ENCODE measurements around the gene NRP1. TPM values are rescaled to one million over a fixed set of nuclear protein-coding genes. Genes with fewer than 3 reads are reported as not detected.

Gene NRP1
- total and polyA plus RNA-seq, 2 donors: 15.4 to 15.8 TPM

DNA sequence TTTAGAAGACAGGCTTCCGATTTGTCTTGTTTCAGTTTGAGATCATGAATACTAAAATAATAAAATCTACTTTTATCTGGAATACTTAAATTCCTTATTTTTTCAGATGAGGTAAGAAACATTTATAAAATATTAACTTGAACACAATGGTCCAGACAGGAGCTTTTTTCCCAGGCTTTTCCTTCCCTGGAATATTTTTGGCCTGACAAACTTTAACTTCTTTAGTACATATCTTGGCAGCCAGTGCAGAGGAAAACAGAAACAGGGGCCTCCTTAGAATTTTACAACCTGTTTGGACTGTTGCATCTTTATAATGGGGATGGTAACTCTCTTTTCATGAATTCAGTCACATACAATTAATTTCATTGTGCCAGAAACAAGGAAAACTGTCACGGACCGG, 41.4 kb downstream of the NRP1 start:
- Histone ChIP-seq H3K9me3 (ENCODE audit: control insufficient read depth in 2 of 2, insufficient read depth in 1 of 2, low read length in 1 of 2) (no peaks in the 10 kb centered on the region), H3K36me3 (ENCODE audit: control insufficient read depth in 2 of 2, insufficient read depth in 2 of 2, low read length in 1 of 2) (no peaks in the 10 kb centered on the region), H3K4me1 (ENCODE audit: control insufficient read depth in 2 of 2, insufficient read depth in 2 of 2, low read length in 2 of 2) (peaks cover 0 to under 1% of the 10 kb centered on the region in 2 donors), H3K27me3 (ENCODE audit: control insufficient read depth in 2 of 2, insufficient read depth in 1 of 2, low read length in 1 of 2) (no peaks in the 10 kb centered on the region), H3K4me3 (ENCODE audit: low read length in 2 of 2) (no peak overlapping the region), H3K27ac (ENCODE audit: low read depth in 1 of 2, low read length in 1 of 2) (no peak overlapping the region)
- WGBS: 96% methylated on average over 3 of the region's 3 CpGs
- DNase-seq (ENCODE audit: low read depth in 6 of 9, low spot score in 9 of 9): no peak

DNA sequence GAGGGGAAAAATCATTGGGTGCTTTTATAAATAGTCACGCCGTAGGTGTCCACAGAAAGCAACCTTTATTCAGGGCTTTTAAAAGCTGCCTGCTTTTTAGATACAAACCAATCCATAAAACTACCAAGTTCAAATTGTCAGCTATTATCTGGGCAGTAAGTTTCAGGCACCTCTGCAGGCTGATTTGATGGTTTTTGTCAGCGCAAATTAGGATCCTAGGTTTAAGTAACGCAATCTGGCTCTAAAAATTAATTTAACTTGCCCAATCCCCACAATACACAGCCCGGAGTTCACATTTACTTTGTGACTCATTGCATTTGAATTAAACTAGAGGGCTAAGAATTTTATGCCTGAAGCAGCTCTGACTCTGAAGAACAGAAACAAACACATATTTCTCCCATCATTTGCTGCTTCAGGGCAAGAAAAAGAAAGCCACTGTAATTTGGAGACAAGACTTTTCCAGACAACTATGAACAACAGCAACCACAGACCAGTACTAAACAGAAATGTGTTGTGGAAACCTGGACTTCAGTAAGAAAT, 43.3 kb downstream of the NRP1 start:
- Histone ChIP-seq H3K27ac (ENCODE audit: low read depth in 1 of 2, low read length in 1 of 2) (no peak overlapping the region), H3K4me3 (ENCODE audit: low read length in 2 of 2) (no peak overlapping the region), H3K36me3 (ENCODE audit: control insufficient read depth in 2 of 2, insufficient read depth in 2 of 2, low read length in 1 of 2) (no peaks in the 10 kb centered on the region), H3K4me1 (ENCODE audit: control insufficient read depth in 2 of 2, insufficient read depth in 2 of 2, low read length in 2 of 2) (no peaks in the 10 kb centered on the region), H3K9me3 (ENCODE audit: control insufficient read depth in 2 of 2, insufficient read depth in 1 of 2, low read length in 1 of 2) (no peaks in the 10 kb centered on the region), H3K27me3 (ENCODE audit: control insufficient read depth in 2 of 2, insufficient read depth in 1 of 2, low read length in 1 of 2) (peaks cover 0 to 2% of the 10 kb centered on the region in 2 donors)
- no peak for DNase-seq (ENCODE audit: low read depth in 6 of 9, low spot score in 9 of 9)
- 97% methylated on average over 5 of the region's 5 CpGs for WGBS

DNA sequence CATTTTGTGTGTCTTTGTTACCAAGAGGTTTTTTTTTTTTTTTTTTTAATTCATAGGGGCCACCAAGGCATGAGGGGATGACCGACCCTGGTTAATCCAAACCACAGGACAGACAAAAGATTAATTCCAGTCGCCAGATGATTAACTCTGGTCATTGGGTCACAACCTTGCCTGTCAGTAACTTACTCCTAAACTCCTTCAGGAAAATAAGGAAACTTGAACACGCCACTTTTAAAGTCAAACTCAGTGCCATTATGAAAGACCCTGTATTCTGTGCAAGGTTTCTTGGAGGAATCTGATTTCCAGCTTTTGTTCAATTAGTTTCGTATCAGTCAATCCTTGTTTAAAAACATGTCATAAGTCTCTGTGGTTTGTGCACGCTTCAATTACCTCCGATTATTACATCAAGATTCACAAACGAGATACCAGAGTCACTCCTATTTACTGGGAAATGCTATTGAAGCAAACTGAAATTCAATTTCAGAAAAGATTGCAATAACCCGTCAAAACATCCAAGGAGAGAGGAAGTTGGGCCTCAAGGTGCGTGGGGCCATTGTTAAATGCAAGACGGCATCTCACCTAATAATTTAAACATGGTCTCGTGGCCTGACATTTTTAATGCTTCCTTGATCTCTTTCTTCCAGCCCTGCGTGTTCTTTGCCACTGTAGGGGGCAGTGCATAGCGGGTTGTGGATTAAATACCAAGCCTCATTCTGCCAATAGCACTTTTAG, 44.0 kb downstream of the NRP1 start:
- WGBS: 71% methylated on average over 13 of the region's 13 CpGs
- Histone ChIP-seq H3K4me1 (ENCODE audit: control insufficient read depth in 2 of 2, insufficient read depth in 2 of 2, low read length in 2 of 2) (no peaks in the 10 kb centered on the region), H3K36me3 (ENCODE audit: control insufficient read depth in 2 of 2, insufficient read depth in 2 of 2, low read length in 1 of 2) (no peaks in the 10 kb centered on the region)

DNA sequence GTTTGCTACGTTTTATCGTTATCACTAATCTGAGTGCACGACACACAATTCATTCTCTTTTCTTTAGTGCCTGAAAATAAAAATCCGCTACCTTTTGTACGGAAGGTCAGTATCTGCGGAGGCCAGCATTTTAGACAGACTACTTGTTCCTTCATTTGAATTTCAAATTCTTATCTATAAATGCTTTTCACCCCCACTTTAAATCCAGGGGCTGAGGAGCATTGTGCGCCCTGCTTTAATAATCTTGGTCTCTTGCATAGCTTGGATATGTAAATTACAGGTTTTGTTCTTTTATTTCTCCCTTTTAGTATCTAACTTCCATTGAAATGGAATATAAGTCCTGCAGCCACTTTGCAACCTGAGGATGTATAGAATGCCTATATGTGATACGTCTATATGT, 44.7 kb downstream of the NRP1 start:
- WGBS: 98% methylated on average over 8 of the region's 8 CpGs
- no peaks in the 10 kb centered on the region for H3K4me1 ChIP-seq (ENCODE audit: control insufficient read depth in 2 of 2, insufficient read depth in 2 of 2, low read length in 2 of 2)
- no peak overlapping the region for H3K27ac ChIP-seq (ENCODE audit: low read depth in 1 of 2, low read length in 1 of 2)

More for the DNA sequence above, 44.0 kb downstream of the NRP1 start:
- H3K4me3 ChIP-seq (ENCODE audit: low read length in 2 of 2): no peak overlapping the region
- H3K9me3 ChIP-seq (ENCODE audit: control insufficient read depth in 2 of 2, insufficient read depth in 1 of 2, low read length in 1 of 2): no peaks in the 10 kb centered on the region
- peaks cover 0 to 2% of the 10 kb centered on the region in 2 donors for H3K27me3 ChIP-seq (ENCODE audit: control insufficient read depth in 2 of 2, insufficient read depth in 1 of 2, low read length in 1 of 2)
- H3K27ac ChIP-seq (ENCODE audit: low read depth in 1 of 2, low read length in 1 of 2): no peak overlapping the region
- no peak for DNase-seq (ENCODE audit: low read depth in 6 of 9, low spot score in 9 of 9)

DNA sequence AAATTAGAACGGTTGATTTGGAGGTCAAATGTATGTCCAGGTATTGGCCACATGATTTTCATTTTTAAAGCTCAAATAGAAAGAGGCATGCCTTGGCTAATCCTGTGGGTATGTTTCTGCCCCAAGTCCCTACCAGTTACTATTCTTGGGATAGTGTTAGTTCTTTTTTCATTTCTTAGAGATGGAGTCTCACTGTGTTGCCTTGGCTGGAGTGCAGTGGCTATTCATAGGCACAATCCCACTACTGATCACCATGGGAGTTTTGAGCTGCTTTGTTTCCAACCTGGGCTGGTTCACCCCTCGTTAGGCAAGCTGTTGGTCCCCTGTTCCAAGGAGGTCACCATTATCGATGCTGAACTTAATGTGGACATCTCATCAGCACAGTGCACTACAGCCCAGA, 46.3 kb downstream of the NRP1 start:
- peaks cover 0 to 2% of the 10 kb centered on the region in 2 donors for H3K27me3 ChIP-seq (ENCODE audit: control insufficient read depth in 2 of 2, insufficient read depth in 1 of 2, low read length in 1 of 2)
- 95% methylated on average over 3 of the region's 3 CpGs for WGBS
- no peaks in the 10 kb centered on the region for H3K9me3 ChIP-seq (ENCODE audit: control insufficient read depth in 2 of 2, insufficient read depth in 1 of 2, low read length in 1 of 2)
- no peak overlapping the region for H3K4me3 ChIP-seq (ENCODE audit: low read length in 2 of 2)
- DNase-seq (ENCODE audit: low read depth in 6 of 9, low spot score in 9 of 9): no peak
- H3K27ac ChIP-seq (ENCODE audit: low read depth in 1 of 2, low read length in 1 of 2): no peak overlapping the region
- no peaks in the 10 kb centered on the region for H3K36me3 ChIP-seq (ENCODE audit: control insufficient read depth in 2 of 2, insufficient read depth in 2 of 2, low read length in 1 of 2)
- H3K4me1 ChIP-seq (ENCODE audit: control insufficient read depth in 2 of 2, insufficient read depth in 2 of 2, low read length in 2 of 2): no peaks in the 10 kb centered on the region

More for the DNA sequence above, 44.7 kb downstream of the NRP1 start:
- Histone ChIP-seq H3K9me3 (ENCODE audit: control insufficient read depth in 2 of 2, insufficient read depth in 1 of 2, low read length in 1 of 2) (no peaks in the 10 kb centered on the region), H3K4me3 (ENCODE audit: low read length in 2 of 2) (no peak overlapping the region), H3K36me3 (ENCODE audit: control insufficient read depth in 2 of 2, insufficient read depth in 2 of 2, low read length in 1 of 2) (no peaks in the 10 kb centered on the region), H3K27me3 (ENCODE audit: control insufficient read depth in 2 of 2, insufficient read depth in 1 of 2, low read length in 1 of 2) (peaks cover 0 to 2% of the 10 kb centered on the region in 2 donors)
- no peak for DNase-seq (ENCODE audit: low read depth in 6 of 9, low spot score in 9 of 9)

DNA sequence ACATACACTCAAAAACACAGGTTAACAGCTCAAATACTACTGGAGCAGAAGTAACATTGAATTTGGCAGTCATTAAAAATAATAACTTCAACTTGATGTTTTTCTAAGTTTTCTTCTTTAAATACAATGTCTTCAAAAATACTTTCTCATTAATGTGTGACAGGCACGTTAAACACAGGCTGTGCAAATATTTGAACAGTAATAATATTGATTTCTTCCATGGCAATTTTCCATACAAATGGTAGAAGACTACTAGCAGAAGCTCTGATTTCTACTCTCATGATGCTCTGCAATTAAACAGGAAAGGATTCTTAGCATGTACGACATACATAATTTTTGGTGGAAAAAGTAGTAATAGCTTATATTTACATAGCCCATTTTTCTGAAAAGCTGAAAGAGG, 47.4 kb downstream of the NRP1 start:
- DNase-seq (ENCODE audit: low read depth in 6 of 9, low spot score in 9 of 9): no peak
- Histone ChIP-seq H3K9me3 (ENCODE audit: control insufficient read depth in 2 of 2, insufficient read depth in 1 of 2, low read length in 1 of 2) (no peaks in the 10 kb centered on the region), H3K4me1 (ENCODE audit: control insufficient read depth in 2 of 2, insufficient read depth in 2 of 2, low read length in 2 of 2) (no peaks in the 10 kb centered on the region), H3K27ac (ENCODE audit: low read depth in 1 of 2, low read length in 1 of 2) (no peak overlapping the region), H3K27me3 (ENCODE audit: control insufficient read depth in 2 of 2, insufficient read depth in 1 of 2, low read length in 1 of 2) (peaks cover 0 to 2% of the 10 kb centered on the region in 2 donors), H3K36me3 (ENCODE audit: control insufficient read depth in 2 of 2, insufficient read depth in 2 of 2, low read length in 1 of 2) (no peaks in the 10 kb centered on the region), H3K4me3 (ENCODE audit: low read length in 2 of 2) (no peak overlapping the region)
- 96% methylated on average over 2 of the region's 2 CpGs for WGBS

DNA sequence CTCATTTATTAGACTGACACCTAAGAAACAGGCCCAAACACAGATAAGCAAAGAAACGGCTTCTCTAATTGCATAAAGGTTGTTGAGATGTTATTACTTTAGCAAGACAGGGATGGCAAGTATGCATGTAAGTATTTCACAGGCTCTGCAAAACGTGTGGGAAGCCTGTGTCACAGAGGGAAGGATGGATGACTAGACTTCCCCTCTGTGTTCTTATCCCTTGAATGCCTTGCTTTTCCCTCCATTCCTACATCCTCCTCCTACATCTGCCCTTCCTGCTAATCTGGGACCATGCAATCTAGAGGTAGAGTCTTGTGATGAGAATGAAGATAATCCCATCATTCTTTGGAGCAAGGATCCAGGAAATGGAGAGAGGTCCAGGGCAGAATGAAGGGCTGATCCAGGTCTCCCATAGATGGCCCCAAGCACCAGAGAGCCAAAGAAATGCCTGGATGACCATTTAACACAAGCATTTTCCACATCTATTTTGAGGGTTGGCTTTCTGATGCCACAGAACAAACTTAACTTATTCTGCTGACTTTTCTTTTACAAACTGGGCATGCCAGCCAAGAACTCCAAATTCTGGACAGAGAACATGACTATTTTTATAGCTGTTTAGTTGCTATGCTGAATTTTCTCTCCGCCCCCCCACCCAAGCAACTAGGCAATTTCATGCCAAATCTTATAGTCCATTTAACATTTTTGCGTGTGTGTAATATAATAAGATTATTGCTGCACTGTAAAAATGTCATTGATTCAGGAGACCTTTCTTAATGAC, 48.1 kb downstream of the NRP1 start:
- peaks cover 0 to 2% of the 10 kb centered on the region in 2 donors for H3K27me3 ChIP-seq (ENCODE audit: control insufficient read depth in 2 of 2, insufficient read depth in 1 of 2, low read length in 1 of 2)
- no peaks in the 10 kb centered on the region for H3K9me3 ChIP-seq (ENCODE audit: control insufficient read depth in 2 of 2, insufficient read depth in 1 of 2, low read length in 1 of 2)
- 87% methylated on average over 4 of the region's 4 CpGs for WGBS
- no peaks in the 10 kb centered on the region for H3K4me1 ChIP-seq (ENCODE audit: control insufficient read depth in 2 of 2, insufficient read depth in 2 of 2, low read length in 2 of 2)
- H3K27ac ChIP-seq (ENCODE audit: low read depth in 1 of 2, low read length in 1 of 2): no peak overlapping the region
- DNase-seq (ENCODE audit: low read depth in 6 of 9, low spot score in 9 of 9): no peak
- no peak overlapping the region for H3K4me3 ChIP-seq (ENCODE audit: low read length in 2 of 2)
- no peaks in the 10 kb centered on the region for H3K36me3 ChIP-seq (ENCODE audit: control insufficient read depth in 2 of 2, insufficient read depth in 2 of 2, low read length in 1 of 2)

DNA sequence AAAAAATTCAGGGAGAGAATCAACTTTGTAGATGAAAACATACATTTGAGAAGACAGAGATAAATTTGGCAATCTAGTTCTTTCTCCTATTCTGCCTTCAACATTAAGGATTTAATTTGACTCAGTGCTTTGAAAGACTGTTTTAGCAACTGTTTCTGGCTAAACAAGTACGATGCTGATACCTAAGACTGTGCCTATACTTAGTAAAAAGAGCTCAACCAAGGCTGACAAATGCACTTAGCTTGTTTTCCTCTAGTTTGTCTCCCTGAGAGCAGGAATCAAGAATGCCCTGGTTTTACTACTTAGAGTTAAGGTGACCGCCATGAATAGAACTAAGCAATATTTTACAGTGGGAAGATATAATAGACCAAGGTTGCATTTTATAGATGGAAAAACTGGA, 49.5 kb downstream of the NRP1 start:
- no peak for DNase-seq (ENCODE audit: low read depth in 6 of 9, low spot score in 9 of 9)
- peaks cover 0 to 2% of the 10 kb centered on the region in 2 donors for H3K27me3 ChIP-seq (ENCODE audit: control insufficient read depth in 2 of 2, insufficient read depth in 1 of 2, low read length in 1 of 2)
- H3K36me3 ChIP-seq (ENCODE audit: control insufficient read depth in 2 of 2, insufficient read depth in 2 of 2, low read length in 1 of 2): no peaks in the 10 kb centered on the region
- H3K4me3 ChIP-seq (ENCODE audit: low read length in 2 of 2): no peak overlapping the region
- no peaks in the 10 kb centered on the region for H3K9me3 ChIP-seq (ENCODE audit: control insufficient read depth in 2 of 2, insufficient read depth in 1 of 2, low read length in 1 of 2)
- H3K27ac ChIP-seq (ENCODE audit: low read depth in 1 of 2, low read length in 1 of 2): no peak overlapping the region
- WGBS: 92% methylated on average over 2 of the region's 2 CpGs
- no peaks in the 10 kb centered on the region for H3K4me1 ChIP-seq (ENCODE audit: control insufficient read depth in 2 of 2, insufficient read depth in 2 of 2, low read length in 2 of 2)
